NAMALWA (cell line): ENCODE measurements around the gene DLGAP1.
A peak's percentile ranks its signal among the peaks of the same experiment; 100 is the strongest.

Experiments
- DNase-seq: peaks from one replicate; pipeline ENCODE4 v3.0.0-alpha.2; 2015; ENCODE audit warnings: low spot score

The DLGAP1 gene

GRCh38 chr18:3773303-3773702 is 681.8 kb downstream of the DLGAP1 start:
- no peak for DNase-seq

DNA sequence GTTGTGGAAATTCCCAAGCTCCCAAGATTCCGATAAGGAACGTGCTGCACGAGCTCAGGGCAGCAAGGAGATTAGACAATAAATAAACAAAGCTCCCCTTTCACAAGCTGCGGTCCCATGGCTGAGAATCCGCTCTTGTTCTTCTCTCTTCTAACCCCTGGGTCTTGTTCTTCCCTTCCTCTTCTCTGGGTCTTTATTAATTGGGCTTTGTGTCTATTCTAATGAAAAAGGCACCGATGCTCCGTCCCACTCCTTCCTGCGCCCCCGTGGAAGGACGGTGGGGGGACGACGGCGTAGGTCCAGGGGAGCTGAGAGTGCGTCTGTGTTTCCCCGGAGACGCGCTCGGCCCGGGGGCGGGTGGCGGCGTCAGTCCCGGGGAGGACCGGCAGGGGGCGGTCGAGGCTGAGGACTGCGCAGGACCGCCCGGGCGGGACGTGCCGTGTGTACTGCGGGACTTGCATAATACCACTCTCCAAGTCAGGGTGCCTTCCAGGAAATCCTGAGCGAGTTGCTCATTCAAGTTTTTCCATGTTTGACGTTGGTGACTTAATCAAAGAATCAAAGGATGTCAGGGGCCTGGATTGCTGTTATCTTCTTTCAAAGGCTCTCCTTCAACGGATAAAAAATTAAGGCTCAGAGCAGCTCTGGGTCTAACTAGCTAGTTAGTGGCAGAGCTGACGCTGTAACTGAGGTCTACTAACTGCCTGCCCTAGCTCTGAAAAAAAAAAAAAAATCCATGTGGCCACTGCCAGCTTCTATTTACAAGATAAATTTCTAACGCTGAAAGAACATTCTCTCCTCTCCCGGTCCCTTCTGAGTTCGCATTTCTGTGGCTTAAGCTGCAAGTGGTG is 683.8 kb downstream of the DLGAP1 start:
- peak; percentile 64 for DNase-seq

DNA sequence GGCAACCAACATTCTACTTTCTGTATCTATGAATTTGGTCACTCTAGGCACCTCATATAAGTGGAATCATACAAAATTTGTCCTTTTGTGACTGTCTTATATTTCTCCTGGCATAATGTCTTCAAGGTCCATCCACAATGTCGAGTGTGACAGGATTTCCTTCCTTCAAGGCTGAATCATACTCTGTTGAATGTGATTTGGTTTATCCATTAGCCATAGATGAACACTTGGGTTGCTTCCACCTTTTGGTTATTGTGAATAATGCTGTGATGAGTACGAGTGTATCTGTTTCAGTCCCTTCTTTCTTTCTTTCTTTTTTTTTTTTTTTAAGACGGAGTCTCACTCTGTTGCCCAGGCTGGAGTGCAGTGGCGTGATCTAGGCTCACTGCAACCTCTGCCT is 693.8 kb downstream of the DLGAP1 start:
- no peak for DNase-seq

DNA sequence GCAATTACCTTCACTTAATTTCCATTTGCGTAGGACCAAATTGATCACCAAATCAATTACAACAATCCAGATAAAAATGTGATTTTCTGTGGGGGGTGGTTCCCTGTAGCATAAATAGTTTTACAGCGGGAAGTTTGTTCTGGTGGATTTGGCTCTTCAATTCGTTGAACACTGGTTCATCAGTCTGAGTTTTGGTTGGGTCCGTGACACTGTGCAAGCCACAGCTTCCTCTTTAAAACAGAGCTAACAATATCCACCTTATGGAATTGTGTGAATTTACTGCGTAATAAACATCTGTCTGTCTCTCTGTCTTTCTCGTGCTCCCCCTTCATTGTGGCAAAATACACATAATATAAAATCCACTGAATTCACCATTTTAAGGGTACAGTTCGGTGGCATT is 694.4 kb downstream of the DLGAP1 start:
- DNase-seq, result no peak

DNA sequence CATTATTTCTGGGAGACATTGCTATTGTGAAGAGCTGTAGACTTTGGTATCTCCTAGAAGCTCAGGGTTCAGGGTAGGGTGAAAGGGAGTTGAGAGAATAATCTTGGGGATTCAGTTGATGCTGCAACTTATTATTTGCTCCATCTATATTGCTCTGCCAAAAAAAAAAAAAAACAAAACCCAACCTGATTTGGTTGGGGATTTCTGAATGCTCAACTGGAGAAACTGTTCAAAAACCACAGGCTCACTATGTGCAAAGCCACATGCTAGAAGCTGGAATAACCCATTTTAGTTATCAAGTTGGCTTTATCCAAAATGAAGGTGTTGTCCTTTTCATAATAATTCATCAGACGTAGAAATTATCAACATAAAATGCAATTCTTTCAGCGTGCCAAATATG is 696.0 kb downstream of the DLGAP1 start:
- no peak for DNase-seq

- DNase-seq, result no peak
Measured at GRCh38 chr18:3758531-3758930, 696.6 kb downstream of the DLGAP1 start.

GRCh38 chr18:3757361-3757760 is 697.7 kb downstream of the DLGAP1 start:
- no peak for DNase-seq

GRCh38 chr18:3753106-3753505 is 702.0 kb downstream of the DLGAP1 start:
- DNase-seq, result no peak

DNA sequence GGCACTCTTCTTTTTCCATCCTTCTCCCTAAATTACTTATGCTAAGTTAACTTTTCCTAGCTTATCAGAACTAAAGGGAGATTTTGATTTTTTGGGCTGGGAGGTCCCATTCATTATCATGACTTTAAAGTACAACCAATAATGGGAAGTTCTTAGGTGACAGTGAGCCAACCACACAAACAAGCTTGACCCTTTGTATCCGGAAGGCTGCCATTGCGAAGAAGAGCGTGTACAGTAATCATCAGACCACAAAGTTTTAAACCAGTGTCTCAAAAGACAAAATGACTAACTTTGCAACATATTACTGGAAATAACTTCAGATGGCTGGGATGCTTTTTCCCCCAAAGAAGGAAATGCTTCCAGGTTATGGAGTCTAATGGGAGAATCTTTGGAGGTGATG is 707.0 kb downstream of the DLGAP1 start:
- no peak for DNase-seq

GRCh38 chr18:3747176-3747973 is 707.7 kb downstream of the DLGAP1 start:
- peak; percentile 36 for DNase-seq

DNA sequence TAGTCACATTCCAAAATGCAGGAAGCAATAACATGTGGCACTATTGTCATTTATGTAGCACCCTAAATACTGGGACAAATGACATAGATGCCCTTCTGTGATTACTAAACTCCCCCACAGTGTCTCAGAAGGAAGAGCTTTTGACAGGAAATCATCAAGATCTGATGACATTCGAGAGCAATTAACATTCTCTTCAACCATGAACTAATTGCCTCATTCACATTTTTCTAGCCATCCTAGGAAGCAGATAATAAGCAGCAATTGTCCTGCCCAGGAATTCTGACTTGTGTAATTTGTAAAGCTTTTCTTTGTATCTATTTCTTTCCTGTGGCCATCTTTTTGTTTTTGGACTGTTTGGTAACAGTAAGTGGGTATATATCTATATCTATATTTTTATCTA is 712.6 kb downstream of the DLGAP1 start:
- no peak for DNase-seq

GRCh38 chr18:3741333-3741732 is 713.8 kb downstream of the DLGAP1 start:
- DNase-seq, result no peak

GRCh38 chr18:3728704-3729437 is 726.2 kb downstream of the DLGAP1 start:
- DNase-seq, result no peak

- DNase-seq, result no peak
Measured at GRCh38 chr18:3727274-3727673, 727.8 kb downstream of the DLGAP1 start.

GRCh38 chr18:3726238-3726951 is 728.7 kb downstream of the DLGAP1 start:
- no peak for DNase-seq

GRCh38 chr18:3725115-3725514 is 730.0 kb downstream of the DLGAP1 start:
- DNase-seq, result peak; percentile 5

DNA sequence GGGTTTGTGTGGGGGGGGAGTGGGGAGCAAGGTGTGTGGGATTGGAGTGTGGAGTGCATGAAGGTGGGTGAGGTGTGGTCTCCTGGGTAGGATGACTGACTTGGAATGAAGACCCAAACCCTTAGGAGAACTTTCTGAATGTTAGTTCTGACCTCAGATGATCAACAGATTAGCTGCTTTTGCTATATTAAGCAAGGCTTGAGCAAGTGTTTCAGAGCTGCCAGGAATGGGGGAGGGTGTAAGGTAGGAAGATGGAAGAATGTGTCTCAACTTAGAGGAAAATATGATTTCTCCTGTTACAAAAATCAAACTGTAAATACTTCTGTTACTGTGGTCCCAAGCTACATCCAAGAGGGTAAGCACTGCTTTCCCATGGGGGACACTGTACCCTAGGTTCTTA is 731.6 kb downstream of the DLGAP1 start:
- no peak for DNase-seq

DNA sequence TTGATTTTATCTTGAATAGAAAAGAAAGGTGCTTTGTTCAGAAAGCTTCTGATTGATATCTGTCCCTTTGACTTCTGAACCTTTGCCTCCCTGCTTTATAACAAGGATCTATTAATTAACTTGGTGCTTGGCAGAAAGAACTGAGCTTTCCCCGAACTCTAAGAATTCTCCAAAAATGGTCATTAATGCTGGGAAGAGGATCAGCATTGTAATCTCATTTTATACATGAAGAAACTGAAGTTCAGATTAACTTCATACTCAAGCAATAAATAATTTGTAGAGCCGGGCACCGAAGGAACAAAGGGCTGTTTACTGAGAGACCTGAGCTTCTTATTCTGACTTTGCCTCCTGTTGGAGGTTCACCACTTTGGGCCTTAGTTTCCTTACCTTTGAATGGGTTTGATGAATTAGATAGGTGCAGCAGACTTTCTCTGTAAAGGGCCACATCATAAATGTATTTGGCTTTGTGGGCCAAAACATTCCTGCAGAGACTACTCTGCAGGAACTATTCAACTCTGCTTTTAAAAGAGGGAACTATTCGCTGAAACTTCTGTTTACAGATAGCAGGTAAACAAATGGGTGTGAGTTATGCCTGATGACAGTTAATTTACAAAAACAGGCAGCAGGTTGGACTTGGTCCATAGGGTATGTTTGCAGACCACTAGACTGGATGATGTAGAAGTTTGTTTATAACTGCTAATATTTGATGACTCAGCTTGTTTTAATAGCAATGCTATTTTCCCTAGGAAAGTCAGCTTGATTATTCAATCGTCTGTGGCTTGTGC is 732.3 kb downstream of the DLGAP1 start:
- no peak for DNase-seq

DNA sequence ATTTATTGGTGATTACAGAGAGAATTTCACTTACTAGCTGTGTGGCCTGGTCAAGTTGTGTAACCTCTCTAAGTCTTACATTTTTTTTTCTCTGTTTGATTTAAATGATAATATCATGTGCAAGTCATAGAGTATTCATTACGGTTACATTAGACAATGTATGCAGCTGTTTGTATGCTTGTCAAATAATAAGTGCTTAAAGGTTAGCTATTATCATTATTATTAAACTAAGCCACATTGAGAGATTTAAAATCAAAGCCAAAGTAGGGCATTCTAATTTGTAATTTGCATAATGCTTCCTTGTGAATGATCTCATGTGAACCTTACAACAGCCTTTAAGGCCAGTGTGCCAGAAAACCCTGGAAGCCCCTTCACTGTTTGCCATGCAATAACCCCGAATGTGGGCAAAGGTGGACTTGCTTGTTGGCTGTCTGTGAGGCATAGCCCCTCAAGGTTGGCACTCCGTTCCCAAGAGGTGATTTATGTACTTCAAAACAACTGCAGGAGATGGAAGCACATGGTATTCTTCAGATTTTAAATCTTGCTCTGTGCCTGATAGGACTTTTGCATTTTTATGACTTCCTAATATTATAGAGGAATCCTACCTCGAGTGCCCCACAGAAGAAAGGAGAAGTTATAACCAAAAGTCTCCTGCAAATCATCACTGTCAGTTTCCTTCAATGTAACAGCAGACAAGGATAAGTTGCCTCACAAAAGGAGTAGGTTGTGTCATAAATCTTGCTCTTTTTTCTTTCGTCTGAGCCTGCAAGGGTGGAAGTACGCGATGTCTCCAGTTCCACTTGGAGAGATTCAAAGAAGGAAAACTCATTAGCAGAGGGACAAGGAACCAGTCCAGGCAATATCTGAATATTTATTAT is 733.1 kb downstream of the DLGAP1 start:
- no peak for DNase-seq
